H1 (cell line): ENCODE measurements around the gene TBC1D4. TPM values are rescaled to one million over a fixed set of nuclear protein-coding genes. Genes with fewer than 3 reads are reported as not detected.

ENCODE experiments used
- CTCF ChIA-PET: fragments of 300-600 bp; sonication (Branson Sonifier 250); formaldehyde crosslinking; loops from one replicate; lab custom pipeline; 2021; ENCODE audit not compliant: partially characterized antibody; lab: Charles Lee
- POLR2A ChIA-PET: fragments of 300-600 bp; sonication (Branson Sonifier 250); formaldehyde crosslinking; loops from one replicate; lab custom pipeline; 2021; ENCODE audit warnings: inconsistent platforms; ENCODE audit not compliant: partially characterized antibody; lab: Charles Lee
- DNase-seq, 2 experiments: peaks; one replicate each; pipeline versions ENCODE4 v3.0.0 to v3.0.0-alpha.2; 2010 to 2022; ENCODE audit warnings: low spot score in 2 of 2, low read depth in 1 of 2, mixed read lengths in 1 of 2
- FAIRE-seq: peaks from 2 replicates; lab custom pipeline; 2011; peaks lifted over from hg19 to GRCh38; lab: Jason Lieb, UNC
- H2AFZ ChIP-seq: 2 replicates; pipeline ENCODE4 v1.8.1; 2012; ENCODE audit warnings: low read length, inconsistent platforms
- H2AK5ac ChIP-seq: 2 replicates; pipeline ENCODE4 v1.6.1; 2013; ENCODE audit warnings: low read depth, low read length
- H2BK120ac ChIP-seq: replicated peaks from 2 replicates; pipeline ENCODE3; 2013; ENCODE audit warnings: low read depth, low read length, inconsistent platforms
- H2BK12ac ChIP-seq: 2 replicates; pipeline ENCODE4 v1.6.1; 2013; ENCODE audit warnings: low read depth, low read length
- H2BK15ac ChIP-seq: 2 replicates; pipeline ENCODE4 v1.6.1; 2013; ENCODE audit warnings: low read length
- H2BK20ac ChIP-seq: 2 replicates; pipeline ENCODE4 v1.6.1; 2013; ENCODE audit warnings: low read length
- H2BK5ac ChIP-seq: 2 replicates; pipeline ENCODE4 v1.6.1; 2013; ENCODE audit warnings: low read depth, low read length
- H3K14ac ChIP-seq: 2 replicates; pipeline ENCODE4 v1.6.1; 2013; ENCODE audit warnings: inconsistent platforms; ENCODE audit not compliant: insufficient read length
- H3K18ac ChIP-seq: 2 replicates; pipeline ENCODE4 v1.6.1; 2013; ENCODE audit warnings: low read length; ENCODE audit errors: extremely low read depth
- H3K23ac ChIP-seq: 2 replicates; pipeline ENCODE4 v1.6.1; 2013; ENCODE audit warnings: inconsistent platforms; ENCODE audit not compliant: insufficient read length
- H3K23me2 ChIP-seq: 2 replicates; pipeline ENCODE4 v1.6.1; 2013; ENCODE audit warnings: low read depth, low read length
- H3K27ac ChIP-seq: 2 replicates; pipeline ENCODE4 v1.6.1; 2011; ENCODE audit warnings: low read depth, low read length, inconsistent platforms
- H3K27me3 ChIP-seq, 4 experiments: replicated peaks in 1 of 4; 1 replicate in 1 of 4; 2 replicates in 3 of 4; pipeline versions ENCODE4 v1.6.1 to v1.8.1; 2011 to 2013; ENCODE audit warnings: low read length in 3 of 4, mild to moderate bottlenecking in 3 of 4, inconsistent platforms in 2 of 4, mixed read lengths in 2 of 4, moderate library complexity in 1 of 4; ENCODE audit not compliant: control insufficient read depth in 3 of 4, insufficient read depth in 3 of 4; ENCODE audit errors: extremely low read depth in 1 of 4
- H3K36me3 ChIP-seq, 4 experiments: 2 replicates each; pipeline versions ENCODE4 v1.6.1 to v1.8.1; 2011 to 2013; ENCODE audit warnings: mild to moderate bottlenecking in 4 of 4, low read length in 3 of 4, moderate library complexity in 2 of 4, control low read depth in 1 of 4, inconsistent platforms in 1 of 4; ENCODE audit not compliant: insufficient read depth in 4 of 4, control insufficient read depth in 2 of 4
- H3K4ac ChIP-seq: replicated peaks from 2 replicates; pipeline ENCODE3; 2013; ENCODE audit warnings: low read length, low read depth, mixed read lengths, inconsistent platforms; ENCODE audit not compliant: insufficient read length
- H3K4me1 ChIP-seq, 4 experiments: replicated peaks in 1 of 4; 1 replicate in 1 of 4; 2 replicates in 3 of 4; pipeline versions ENCODE4 v1.6.1 to v1.8.1; 2011 to 2013; ENCODE audit warnings: low read length in 3 of 4, inconsistent platforms in 2 of 4, mixed read lengths in 1 of 4; ENCODE audit not compliant: insufficient read depth in 4 of 4, control insufficient read depth in 3 of 4
- H3K4me2 ChIP-seq, 2 experiments: 2 replicates each; pipeline versions ENCODE4 v1.6.1 to v1.8.1; 2011 to 2013; ENCODE audit warnings: low read depth in 2 of 2, low read length in 2 of 2, control low read depth in 1 of 2, inconsistent platforms in 1 of 2, mild to moderate bottlenecking in 1 of 2; ENCODE audit not compliant: insufficient read depth in 1 of 2
- H3K4me3 ChIP-seq, 4 experiments: fragments of 200-600, 300-600 bp in 1 of 4; sonication (generic), shearing (Covaris generic), sonication (Bioruptor Twin) in 1 of 4; 2 replicates each; pipeline versions ENCODE4 v1.5.1 to v1.8.1; 2011 to 2016; ENCODE audit warnings: low read length in 4 of 4, low read depth in 3 of 4, control low read depth in 2 of 4, inconsistent platforms in 2 of 4, mild to moderate bottlenecking in 2 of 4, mixed read lengths in 1 of 4, moderate library complexity in 1 of 4; ENCODE audit not compliant: insufficient read depth in 2 of 4; ENCODE audit errors: extremely low read depth in 1 of 4
- H3K56ac ChIP-seq: replicated peaks from 2 replicates; pipeline ENCODE3; 2013; ENCODE audit warnings: low read depth, mild to moderate bottlenecking, mixed read lengths, low read length, inconsistent platforms; ENCODE audit not compliant: insufficient read length
- H3K79me1 ChIP-seq: 2 replicates; pipeline ENCODE4 v1.6.1; 2013; ENCODE audit warnings: low read depth, low read length, control low read depth
- H3K79me2 ChIP-seq, 2 experiments: 2 replicates each; pipeline versions ENCODE4 v1.6.1 to v1.8.1; 2012 to 2013; ENCODE audit warnings: low read length in 2 of 2, mild to moderate bottlenecking in 2 of 2, inconsistent platforms in 1 of 2; ENCODE audit not compliant: insufficient read depth in 2 of 2, control insufficient read depth in 1 of 2
- H3K9ac ChIP-seq, 4 experiments: replicated peaks in 1 of 4; 1 replicate in 1 of 4; 2 replicates in 3 of 4; pipeline versions ENCODE4 v1.6.1 to v1.8.1; 2011 to 2013; ENCODE audit warnings: low read depth in 3 of 4, low read length in 3 of 4, control low read depth in 2 of 4, mild to moderate bottlenecking in 2 of 4, moderate library complexity in 2 of 4, inconsistent platforms in 1 of 4; ENCODE audit errors: extremely low read depth in 1 of 4
- H3K9me3 ChIP-seq, 2 experiments: 2 replicates each; pipeline versions ENCODE4 v1.6.1 to v1.8.1; 2012 to 2013; ENCODE audit warnings: mild to moderate bottlenecking in 2 of 2, moderate library complexity in 2 of 2, control low read depth in 1 of 2, inconsistent platforms in 1 of 2, low read depth in 1 of 2, low read length in 1 of 2, mixed read lengths in 1 of 2; ENCODE audit not compliant: insufficient read depth in 2 of 2
- H4K20me1 ChIP-seq, 2 experiments: replicated peaks in 1 of 2; 2 replicates each; pipeline versions ENCODE3 to v1.8.1; 2011 to 2013; ENCODE audit warnings: inconsistent platforms in 2 of 2, low read length in 2 of 2, mild to moderate bottlenecking in 1 of 2; ENCODE audit not compliant: insufficient read depth in 2 of 2, control insufficient read depth in 1 of 2
- H4K5ac ChIP-seq: 2 replicates; pipeline ENCODE4 v1.6.1; 2013; ENCODE audit warnings: low read length, low read depth, mixed read lengths, inconsistent platforms; ENCODE audit not compliant: insufficient read length
- H4K8ac ChIP-seq: 2 replicates; pipeline ENCODE4 v1.8.0; 2013; ENCODE audit warnings: mild to moderate bottlenecking, moderate library complexity, low read length, inconsistent platforms; ENCODE audit not compliant: insufficient read depth; ENCODE audit errors: extremely low read depth
- H4K91ac ChIP-seq: replicated peaks from 2 replicates; pipeline ENCODE3; 2013; ENCODE audit warnings: low read length, mixed read lengths, inconsistent platforms; ENCODE audit not compliant: insufficient read length
- ASH2L ChIP-seq: fragments of 200-600, 300-600 bp; sonication (generic); IDR thresholded peaks from one replicate; pipeline ENCODE4 v1.7.1; 2017; ENCODE audit warnings: low read length
- BCL11A ChIP-seq, 2 experiments: IDR thresholded peaks; one replicate each; pipeline ENCODE4 v1.6.1; 2011; ENCODE audit warnings: low read depth in 2 of 2, low read length in 2 of 2, mild to moderate bottlenecking in 2 of 2
- RNF2 ChIP-seq: fragments of 200-900, 300-1000 bp; sonication (generic); IDR thresholded peaks from 2 replicates; pipeline ENCODE4 v1.7.1; 2016; ENCODE audit warnings: borderline replicate concordance, low read depth, mild to moderate bottlenecking, antibody characterized with exemption, low read length; ENCODE audit not compliant: poor library complexity, severe bottlenecking; ENCODE audit errors: missing control alignments
- polyA plus RNA-seq, 7 experiments: library from polyadenylated mRNA; depleted of rRNA in 3 of 7; stranded (reverse) in 5 of 7; unstranded in 2 of 7; fragments of >200 nt in 5 of 7; fragments of 200-250 nt in 2 of 7; gene quantifications; 1 replicate in 5 of 7; 2 replicates in 1 of 7; 4 replicates in 1 of 7; pipeline versions ENCODE4 v1.2.1 to v1.2.3, GENCODE V29; 2011 to 2013; ENCODE audit warnings: missing spikeins in 2 of 7, mixed read lengths in 2 of 7
- total RNA-seq: library from RNA; stranded (reverse); fragmentation: NEBNext Ultra II Directional; extraction: Animal tissue kit (Norgen Biotek cat#: 25700); gene quantifications from 2 replicates; pipeline ENCODE4 v1.2.1, GENCODE V29; 2021
- TF ChIP-seq, protein P1 (sequence below): IDR thresholded peaks from 2 replicates; pipeline ENCODE4 v1.6.1; 2011; ENCODE audit warnings: low read depth, mild to moderate bottlenecking, low read length; ENCODE audit not compliant: insufficient read depth

TBC1D4 gene
- total and polyA plus RNA-seq, 2 of the 8 experiments (the other 6 are each of a cell fraction or from before 2014, with no cell fraction given), result 16.7 to 39.0 TPM

DNA sequence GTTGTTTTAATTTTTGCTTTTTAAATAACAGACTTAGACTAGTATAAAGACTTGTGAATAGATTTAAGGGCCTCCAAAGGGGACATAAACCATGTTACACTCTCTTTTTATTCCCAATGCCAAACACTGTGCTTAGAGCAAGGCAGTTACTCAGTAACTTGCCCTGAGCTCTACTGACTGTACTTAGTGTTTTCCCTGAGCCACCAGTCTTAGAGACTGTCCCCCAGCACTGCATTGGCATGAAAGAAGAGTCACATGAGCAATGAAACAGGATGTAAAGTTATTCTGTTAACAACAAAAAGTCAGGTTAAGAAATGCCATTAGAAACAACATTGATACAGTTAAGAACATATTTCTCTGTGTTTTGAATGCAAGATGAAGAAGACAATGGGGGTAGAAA is 187.9 kb downstream of the TBC1D4 start:
- no peaks in the 10 kb centered on the region for H3K79me1 ChIP-seq
- no peak overlapping the region for H3K4me3 ChIP-seq
- no peak overlapping the region for H3K4ac ChIP-seq
- no peak overlapping the region for H4K8ac ChIP-seq
- H3K14ac ChIP-seq, result no peak overlapping the region
- FAIRE-seq, result no peak
- no peak overlapping the region for H3K9ac ChIP-seq
- DNase-seq, result no peak
- no peaks in the 10 kb centered on the region for H4K20me1 ChIP-seq
- H2BK120ac ChIP-seq, result no peak overlapping the region
- H2BK20ac ChIP-seq, result no peak overlapping the region
- peaks cover 0 to 2% (median 0%) of the 10 kb centered on the region in 4 experiments; a peak in 3 of 8 replicates for H3K36me3 ChIP-seq
- no peak overlapping the region for H2AK5ac ChIP-seq
- peaks cover 0 to 1% (median 0%) of the 10 kb centered on the region in 4 experiments; a peak in 1 of 7 replicates for H3K27me3 ChIP-seq
- H2BK5ac ChIP-seq, result no peak overlapping the region
- H3K23me2 ChIP-seq, result no peaks in the 10 kb centered on the region
- H2BK15ac ChIP-seq, result no peak overlapping the region
- H3K27ac ChIP-seq, result no peak overlapping the region
- no peaks in the 10 kb centered on the region; a peak in 1 of 7 replicates for H3K4me1 ChIP-seq
- H3K18ac ChIP-seq, result no peak overlapping the region
- no peak overlapping the region for H2AFZ ChIP-seq
- H4K91ac ChIP-seq, result no peak overlapping the region
- no peak overlapping the region for H3K4me2 ChIP-seq
- H3K23ac ChIP-seq, result no peak overlapping the region
- TF ChIP-seq ASH2L (no peak), RNF2 (no peak), BCL11A (IDR thresholded peaks at IDR 0.05; ENCODE audit: low read depth in 2 of 2, low read length in 2 of 2) (no peak)
- TF ChIP-seq, protein P1, sequence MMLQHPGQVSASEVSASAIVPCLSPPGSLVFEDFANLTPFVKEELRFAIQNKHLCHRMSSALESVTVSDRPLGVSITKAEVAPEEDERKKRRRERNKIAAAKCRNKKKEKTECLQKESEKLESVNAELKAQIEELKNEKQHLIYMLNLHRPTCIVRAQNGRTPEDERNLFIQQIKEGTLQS, result no peak
- H3K56ac ChIP-seq, result no peak overlapping the region
- ChIA-PET CTCF (interaction anchor here (0.8 kb wide), 1 partner anchor 47 kb away, joined by 3 read pairs; no protein-coding TSS in a partner anchor), POLR2A (interaction anchor here (0.5 kb wide), 1 partner anchor 31 kb away, joined by 3 read pairs; no protein-coding TSS in a partner anchor)
- no peaks in the 10 kb centered on the region for H3K79me2 ChIP-seq
- H3K9me3 ChIP-seq, result no peaks in the 10 kb centered on the region
- no peak overlapping the region for H2BK12ac ChIP-seq
- no peak overlapping the region for H4K5ac ChIP-seq
